ENCODE data around the gene UPF3B.
"Not testable (repeated sequence)": the region's sequence is repeated elsewhere in the genome, so short reads cannot be mapped to it uniquely, and the experiment has no call there.

Gene UPF3B

DNA sequence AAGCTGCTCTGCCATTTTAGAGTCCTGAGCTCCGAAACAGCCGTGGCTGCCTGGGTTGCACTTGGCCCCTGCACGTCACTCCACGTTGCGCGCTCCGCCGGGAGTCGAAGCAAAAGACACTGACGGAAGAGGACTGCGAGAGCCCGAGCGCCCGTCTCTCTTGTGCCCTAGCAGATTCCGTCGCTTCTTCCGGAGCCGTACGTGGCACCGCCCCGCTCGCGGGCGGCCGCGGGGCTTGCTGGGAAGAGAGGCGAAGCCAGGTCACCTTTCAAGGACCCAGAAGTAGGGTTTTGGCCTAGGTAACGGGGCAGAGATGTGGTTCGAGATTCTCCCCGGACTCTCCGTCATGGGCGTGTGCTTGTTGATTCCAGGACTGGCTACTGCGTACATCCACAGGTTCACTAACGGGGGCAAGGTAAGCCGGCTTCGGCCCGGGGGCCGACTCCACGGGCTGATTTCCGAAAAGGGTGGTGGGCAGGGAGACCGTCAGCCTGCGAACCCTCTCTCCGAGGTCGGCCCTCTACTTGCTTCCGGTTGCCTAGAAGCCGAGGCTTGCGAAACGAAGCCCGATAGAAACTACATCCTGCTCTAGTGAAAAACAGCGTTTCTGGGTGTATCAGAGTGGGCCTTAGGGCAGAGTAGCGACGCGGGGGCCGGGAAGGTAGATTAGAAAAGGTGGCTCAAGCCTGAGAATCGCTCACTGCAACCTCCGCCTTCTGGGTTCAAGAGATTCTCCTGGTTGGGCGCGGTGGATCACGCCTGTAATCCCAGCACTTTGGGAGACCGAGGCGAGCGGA, 19.0 kb upstream of the UPF3B start, which contains the start of the genes NDUFA1 and RNF113A:
Gene NDUFA1 (plus strand): TSS at position 234 of the 797 bp plus-strand sequence. CDS start 80 bp downstream, at position 314.
Gene RNF113A (minus strand): TSS at position 135 of the 797 bp plus-strand sequence. CDS start 120 bp downstream, at position 15.
- intact Hi-C loops (cut with micrococcal nuclease), result loop anchor here (2.0 to 10.0 kb wide), 3 partner anchors 19 to 79 kb away; partner anchors contain the start of genes NKAP and UPF3B
- peaks cover 12% of the 10 kb centered on the region for H3K4me1 Mint-ChIP-seq (ENCODE audit: low read depth)
- peaks cover 18% of the 10 kb centered on the region for H3K36me3 Mint-ChIP-seq (ENCODE audit: low read depth)
- H3K9me3 Mint-ChIP-seq, result no peaks in the 10 kb centered on the region
- peak within 1 kb of the TSS; percentile 98 for H3K27ac Mint-ChIP-seq
- no peaks in the 10 kb centered on the region for H3K27me3 Mint-ChIP-seq
- peak within 1 kb of the TSS; percentile 94 for H3K4me3 Mint-ChIP-seq

DNA sequence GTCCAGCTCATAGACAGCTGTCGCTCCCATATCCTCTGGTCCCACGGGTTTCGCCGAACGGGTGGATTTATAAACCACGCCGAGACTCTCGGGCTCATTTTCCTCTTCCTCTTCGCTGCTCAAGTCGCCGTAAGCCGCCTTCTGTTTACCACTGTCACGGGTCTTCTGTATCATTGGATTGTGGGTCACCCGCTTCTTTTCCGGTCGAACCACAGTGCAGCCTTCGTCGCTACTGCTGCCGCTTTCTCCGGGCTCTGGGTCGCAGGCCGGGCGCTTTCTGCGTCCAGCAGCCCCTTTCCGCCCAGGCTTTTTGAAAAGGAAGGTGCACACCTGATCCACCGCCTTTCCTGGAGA, 18.5 kb upstream of the UPF3B start:
- Mint-ChIP-seq H3K27ac (peak overlapping the region; percentile 98), H3K9me3 (no peaks in the 10 kb centered on the region), H3K36me3 (ENCODE audit: low read depth) (peaks cover 16% of the 10 kb centered on the region), H3K27me3 (no peaks in the 10 kb centered on the region), H3K4me3 (peak overlapping the region; percentile 94), H3K4me1 (ENCODE audit: low read depth) (peaks cover 12% of the 10 kb centered on the region)
- intact Hi-C loops (cut with micrococcal nuclease), result loop anchor here (2.0 to 10.0 kb wide), 3 partner anchors 18 to 78 kb away; partner anchors contain the start of genes NKAP and UPF3B

DNA sequence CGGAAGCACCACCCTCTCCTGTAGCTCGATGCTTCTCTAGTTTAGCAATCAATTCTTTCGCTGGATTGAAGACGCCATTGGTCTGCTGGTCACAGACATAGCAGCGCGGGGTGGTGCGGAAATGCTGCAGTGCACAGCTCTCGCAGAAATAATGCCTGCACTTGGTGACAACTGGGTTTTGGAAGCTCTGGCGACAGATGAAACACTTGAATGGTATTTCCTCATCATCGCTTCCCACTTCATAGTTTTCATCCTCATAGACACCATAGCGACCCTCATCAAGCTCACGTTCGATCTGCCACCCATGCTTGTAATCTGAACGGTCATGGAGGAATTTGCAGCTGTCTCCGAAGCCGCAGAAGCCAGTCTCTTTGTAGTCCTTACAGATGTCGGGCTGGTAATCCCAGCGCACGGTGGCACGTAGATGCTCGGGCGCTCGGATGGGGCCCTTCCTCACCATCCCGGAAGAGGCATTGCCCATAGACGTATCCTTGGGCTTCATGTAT, 17.9 kb upstream of the UPF3B start:
- Mint-ChIP-seq H3K4me3 (peak overlapping the region; percentile 94), H3K27ac (peak overlapping the region; percentile 98), H3K9me3 (no peaks in the 10 kb centered on the region), H3K4me1 (ENCODE audit: low read depth) (peaks cover 12% of the 10 kb centered on the region), H3K27me3 (no peaks in the 10 kb centered on the region), H3K36me3 (ENCODE audit: low read depth) (peaks cover 11% of the 10 kb centered on the region)
- intact Hi-C loops (cut with micrococcal nuclease), result loop anchor here (2.0 to 10.0 kb wide), 3 partner anchors 18 to 78 kb away; partner anchors contain the start of genes NKAP and UPF3B

DNA sequence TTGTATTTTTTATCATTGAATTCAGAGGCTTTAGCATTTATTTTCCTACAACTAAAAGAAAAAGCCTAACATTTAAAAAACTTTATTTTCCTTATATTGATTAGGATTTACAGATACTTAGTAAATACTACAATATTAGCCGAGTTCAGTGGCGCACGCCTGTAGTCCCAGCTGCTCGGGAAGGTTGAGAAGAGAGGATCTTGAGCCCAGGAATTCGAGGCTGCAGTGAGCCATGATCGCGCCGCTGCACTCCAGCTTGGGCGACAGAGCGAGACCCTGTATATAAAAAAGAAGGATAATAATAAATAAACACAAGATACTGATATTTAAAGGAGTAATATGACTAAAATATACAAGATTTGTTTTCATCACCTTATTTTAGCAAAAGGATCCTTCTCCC, 681 bp upstream of the UPF3B start:
- Mint-ChIP-seq H3K27ac (peak overlapping the region; percentile 92), H3K4me3 (no peak overlapping the region), H3K27me3 (no peaks in the 10 kb centered on the region), H3K9me3 (no peaks in the 10 kb centered on the region), H3K36me3 (ENCODE audit: low read depth) (peaks cover 38% of the 10 kb centered on the region), H3K4me1 (ENCODE audit: low read depth) (peaks cover 6% of the 10 kb centered on the region)
- intact Hi-C loops (cut with micrococcal nuclease), result loop anchor here (2.0 kb wide), 1 partner anchor 17 kb away; the partner anchor contains the start of genes NDUFA1 and RNF113A

DNA sequence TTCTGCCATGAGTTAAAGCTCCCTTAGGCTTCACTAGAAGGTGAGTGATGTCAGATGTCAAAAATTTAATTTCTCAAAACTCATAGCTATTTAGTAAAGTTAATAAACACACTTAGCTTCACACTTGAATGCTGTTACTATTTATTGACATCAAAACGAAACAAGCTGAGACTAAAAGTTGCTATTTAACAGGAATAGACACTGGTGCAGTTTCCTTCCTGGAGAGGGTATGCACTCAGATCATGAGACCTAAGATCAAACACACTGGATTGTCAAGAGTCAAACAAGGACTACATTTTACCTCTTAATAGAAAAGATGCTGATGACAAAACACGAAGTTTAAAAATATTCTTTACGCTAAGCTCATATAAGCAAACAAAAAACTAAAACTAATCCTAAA, 18.9 kb downstream of the UPF3B start:
- H3K36me3 Mint-ChIP-seq (ENCODE audit: low read depth), result peaks cover 80% of the 10 kb centered on the region

DNA sequence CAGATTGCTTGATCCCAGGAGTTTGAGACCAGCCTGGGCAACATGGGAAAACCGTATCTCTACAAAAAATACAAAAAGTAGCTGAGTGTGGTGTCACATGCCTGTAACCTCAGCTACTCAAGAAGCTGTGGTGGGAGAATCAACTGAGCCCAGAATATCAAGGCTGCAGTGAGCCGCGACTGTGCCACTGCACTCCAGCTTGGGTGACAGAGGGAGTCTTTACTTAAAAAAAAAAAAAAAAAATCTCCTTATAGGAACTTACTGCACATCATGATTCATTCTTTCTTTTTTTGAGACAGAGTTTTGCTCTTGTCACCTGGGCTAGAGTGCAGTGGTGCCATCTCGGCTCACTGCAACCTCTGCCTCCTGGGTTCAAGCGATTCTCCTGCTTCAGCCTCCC, 24.3 kb downstream of the UPF3B start:
- Mint-ChIP-seq H3K4me3 (no peak overlapping the region), H3K36me3 (ENCODE audit: low read depth) (peaks cover 31% of the 10 kb centered on the region), H3K27ac (no peak overlapping the region), H3K4me1 (ENCODE audit: low read depth) (peaks cover 12% of the 10 kb centered on the region), H3K9me3 (no peaks in the 10 kb centered on the region), H3K27me3 (no peaks in the 10 kb centered on the region)
- intact Hi-C loops (cut with micrococcal nuclease), result no loop called here

More for the DNA sequence above, 18.9 kb downstream of the UPF3B start:
- H3K27me3 Mint-ChIP-seq, result no peaks in the 10 kb centered on the region
- no peak overlapping the region for H3K4me3 Mint-ChIP-seq
- H3K9me3 Mint-ChIP-seq, result no peaks in the 10 kb centered on the region
- no peak overlapping the region for H3K27ac Mint-ChIP-seq
- intact Hi-C loops (cut with micrococcal nuclease), result no loop called here
- H3K4me1 Mint-ChIP-seq (ENCODE audit: low read depth), result peaks cover 6% of the 10 kb centered on the region

DNA sequence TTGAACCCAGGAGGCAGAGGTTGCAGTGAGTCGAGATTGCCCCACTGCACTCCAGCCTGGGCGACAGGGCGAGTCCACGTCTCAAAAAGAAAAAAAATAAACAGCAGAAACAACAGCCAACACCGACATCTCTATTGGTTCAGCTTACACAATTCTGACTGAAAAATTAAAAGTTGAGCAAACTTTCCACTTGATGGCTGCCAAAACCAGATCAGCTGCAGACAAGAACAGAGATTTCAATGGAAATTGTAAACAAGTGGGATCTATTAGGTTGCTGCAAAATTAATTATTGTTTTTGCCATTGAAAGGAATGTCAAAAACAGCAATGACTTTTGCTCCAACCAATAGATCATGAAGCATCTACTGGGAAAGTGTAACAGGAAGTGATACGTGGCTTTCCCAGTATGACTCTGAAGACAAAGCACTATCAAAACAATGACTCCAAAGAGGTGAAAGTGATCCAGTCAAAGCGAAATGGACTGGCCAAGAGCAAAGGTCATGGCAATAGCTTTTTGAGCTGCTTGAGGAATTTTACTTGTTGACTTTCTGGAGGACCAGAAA, 26.3 kb downstream of the UPF3B start:
- Mint-ChIP-seq H3K4me3 (no peak overlapping the region), H3K4me1 (ENCODE audit: low read depth) (peaks cover 6% of the 10 kb centered on the region), H3K27me3 (no peaks in the 10 kb centered on the region), H3K36me3 (ENCODE audit: low read depth) (peaks cover 25% of the 10 kb centered on the region), H3K27ac (no peak overlapping the region), H3K9me3 (no peaks in the 10 kb centered on the region)
- intact Hi-C loops (cut with micrococcal nuclease), result no loop called here

DNA sequence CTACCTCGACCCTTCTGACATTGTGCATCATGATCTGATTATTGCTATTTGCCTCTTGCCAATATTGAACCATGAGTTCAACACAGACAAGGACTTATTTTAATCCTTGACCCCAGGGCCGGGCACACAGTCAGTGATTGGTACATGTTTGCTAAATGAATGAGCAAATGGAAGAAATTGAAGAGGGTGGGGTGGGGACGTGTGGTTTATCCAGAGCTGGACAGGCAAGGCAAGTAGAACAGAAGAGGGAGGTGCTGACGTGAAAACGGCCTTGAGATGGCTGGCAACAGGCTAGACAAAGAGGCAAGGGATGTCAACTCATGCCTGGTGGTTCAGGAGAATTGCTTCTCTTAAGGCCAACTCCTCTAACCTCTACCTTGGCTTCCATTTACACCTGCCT, 28.5 kb downstream of the UPF3B start:
- H3K27ac Mint-ChIP-seq; H3K9me3 Mint-ChIP-seq; H3K4me3 Mint-ChIP-seq; H3K4me1 Mint-ChIP-seq (ENCODE audit: low read depth); H3K27me3 Mint-ChIP-seq; H3K36me3 Mint-ChIP-seq (ENCODE audit: low read depth); intact Hi-C loops (cut with micrococcal nuclease): not testable (repeated sequence)

DNA sequence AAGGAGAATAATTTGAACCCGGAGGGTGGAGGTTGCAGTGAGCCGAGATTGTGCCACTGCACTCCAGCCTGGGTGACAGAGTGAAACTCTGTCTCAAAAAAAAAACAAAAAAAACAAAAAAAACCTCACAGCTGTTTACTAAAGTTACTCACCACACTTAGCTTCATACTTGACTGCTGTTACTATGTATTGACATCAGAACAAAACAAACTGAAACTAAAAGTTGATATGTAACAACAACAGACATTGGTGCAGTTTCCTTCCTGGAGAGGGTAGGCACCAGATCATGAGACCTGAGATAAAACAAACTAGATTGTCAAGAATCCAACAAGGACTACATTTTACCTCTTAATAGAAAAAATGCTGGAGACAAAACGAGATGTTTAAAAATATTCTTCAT, 31.1 kb downstream of the UPF3B start:
- intact Hi-C loops (cut with micrococcal nuclease); H3K27ac Mint-ChIP-seq; H3K4me1 Mint-ChIP-seq (ENCODE audit: low read depth); H3K4me3 Mint-ChIP-seq; H3K27me3 Mint-ChIP-seq; H3K9me3 Mint-ChIP-seq; H3K36me3 Mint-ChIP-seq (ENCODE audit: low read depth): not testable (repeated sequence)

DNA sequence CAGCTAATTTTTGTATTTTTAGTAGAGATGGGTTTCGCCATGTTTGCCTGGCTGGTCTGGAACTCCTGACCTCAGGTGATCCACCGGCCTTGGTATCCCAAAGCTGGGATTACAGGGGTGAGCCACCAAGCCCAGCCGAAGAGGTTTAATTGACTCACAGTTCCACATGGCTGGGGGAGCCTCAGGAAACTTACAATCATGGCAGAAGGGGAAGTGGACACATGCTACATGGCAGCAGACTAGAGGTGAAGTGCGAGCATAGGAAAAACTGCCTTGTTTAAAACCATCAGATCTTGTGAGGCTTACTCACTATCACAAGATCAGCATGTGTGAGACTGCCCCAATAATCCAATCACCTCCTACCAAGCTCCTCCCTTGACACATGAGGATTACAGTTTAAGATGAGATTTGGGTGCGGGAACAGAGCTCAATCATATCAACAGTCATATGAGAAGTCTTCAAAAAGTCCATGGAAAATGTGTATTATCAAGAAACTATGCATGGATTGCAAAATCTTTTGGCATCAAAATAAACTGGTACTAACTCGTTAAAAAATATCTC, 35.6 kb downstream of the UPF3B start:
- no peak overlapping the region for H3K4me3 Mint-ChIP-seq
- no peaks in the 10 kb centered on the region for H3K36me3 Mint-ChIP-seq (ENCODE audit: low read depth)
- H3K4me1 Mint-ChIP-seq (ENCODE audit: low read depth), result peaks cover 7% of the 10 kb centered on the region
- no peaks in the 10 kb centered on the region for H3K9me3 Mint-ChIP-seq
- H3K27me3 Mint-ChIP-seq, result no peaks in the 10 kb centered on the region
- H3K27ac Mint-ChIP-seq, result no peak overlapping the region
- intact Hi-C loops (cut with micrococcal nuclease), result no loop called here

DNA sequence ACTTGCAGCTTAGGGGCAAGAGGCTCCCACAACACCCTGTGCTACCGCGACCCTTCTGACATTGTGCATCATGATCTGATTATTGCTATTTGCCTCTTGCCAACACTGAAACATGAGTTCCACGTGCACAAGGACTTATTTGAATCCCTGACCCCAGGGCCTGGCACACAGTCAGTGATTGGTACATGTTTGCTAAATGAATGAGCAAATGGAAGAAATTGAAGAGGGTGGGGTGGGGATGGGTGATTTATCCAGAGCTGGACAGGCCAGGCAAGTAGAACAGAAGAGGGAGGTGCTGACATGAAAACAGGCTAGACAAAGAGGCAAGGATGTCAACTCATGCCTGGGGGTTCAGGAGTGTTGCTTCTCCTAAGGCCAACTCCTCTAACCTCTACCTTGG, 36.5 kb downstream of the UPF3B start:
- no peak overlapping the region for H3K4me3 Mint-ChIP-seq
- peaks cover 7% of the 10 kb centered on the region for H3K4me1 Mint-ChIP-seq (ENCODE audit: low read depth)
- H3K27me3 Mint-ChIP-seq, result no peaks in the 10 kb centered on the region
- no peaks in the 10 kb centered on the region for H3K36me3 Mint-ChIP-seq (ENCODE audit: low read depth)
- intact Hi-C loops (cut with micrococcal nuclease), result no loop called here
- H3K27ac Mint-ChIP-seq, result no peak overlapping the region
- H3K9me3 Mint-ChIP-seq, result no peaks in the 10 kb centered on the region

DNA sequence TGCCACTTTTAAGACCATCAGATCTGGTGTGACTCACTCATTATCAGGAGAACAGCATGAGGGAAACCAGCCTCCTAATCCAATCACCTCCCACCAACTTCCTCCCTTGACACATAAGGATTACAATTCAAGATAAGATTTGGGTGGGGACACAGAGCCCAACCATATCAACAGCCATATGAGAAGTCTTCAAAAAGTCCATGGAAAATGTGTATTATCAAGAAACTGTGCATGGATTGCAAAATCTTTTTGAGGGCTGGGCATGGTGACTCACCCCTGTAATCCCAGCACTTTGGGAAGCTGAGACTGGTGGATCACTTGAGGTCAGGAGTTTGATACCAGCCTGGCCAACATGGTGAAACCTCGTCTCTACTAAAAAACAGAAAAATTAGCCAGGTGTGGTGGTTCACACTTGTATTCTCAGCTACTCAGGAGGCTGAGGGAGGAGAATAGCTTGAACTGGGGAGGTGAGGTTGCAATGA, 43.5 kb downstream of the UPF3B start:
- no peaks in the 10 kb centered on the region for H3K9me3 Mint-ChIP-seq
- no peaks in the 10 kb centered on the region for H3K27me3 Mint-ChIP-seq
- no peaks in the 10 kb centered on the region for H3K36me3 Mint-ChIP-seq (ENCODE audit: low read depth)
- intact Hi-C loops (cut with micrococcal nuclease), result no loop called here
- H3K27ac Mint-ChIP-seq, result no peak overlapping the region
- H3K4me3 Mint-ChIP-seq, result no peak overlapping the region
- H3K4me1 Mint-ChIP-seq (ENCODE audit: low read depth), result no peaks in the 10 kb centered on the region

DNA sequence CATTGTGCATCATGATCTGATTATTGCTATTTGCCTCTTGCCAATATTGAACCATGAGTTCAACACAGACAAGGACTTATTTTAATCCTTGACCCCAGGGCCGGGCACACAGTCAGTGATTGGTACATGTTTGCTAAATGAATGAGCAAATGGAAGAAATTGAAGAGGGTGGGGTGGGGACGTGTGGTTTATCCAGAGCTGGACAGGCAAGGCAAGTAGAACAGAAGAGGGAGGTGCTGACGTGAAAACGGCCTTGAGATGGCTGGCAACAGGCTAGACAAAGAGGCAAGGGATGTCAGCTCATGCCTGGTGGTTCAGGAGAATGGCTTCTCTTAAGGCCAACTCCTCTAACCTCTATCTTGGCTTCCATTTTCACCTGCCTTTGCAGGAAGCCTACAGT, 44.3 kb downstream of the UPF3B start:
- H3K27ac Mint-ChIP-seq; H3K4me3 Mint-ChIP-seq; H3K9me3 Mint-ChIP-seq; H3K36me3 Mint-ChIP-seq (ENCODE audit: low read depth); H3K4me1 Mint-ChIP-seq (ENCODE audit: low read depth); H3K27me3 Mint-ChIP-seq; intact Hi-C loops (cut with micrococcal nuclease): not testable (repeated sequence)

DNA sequence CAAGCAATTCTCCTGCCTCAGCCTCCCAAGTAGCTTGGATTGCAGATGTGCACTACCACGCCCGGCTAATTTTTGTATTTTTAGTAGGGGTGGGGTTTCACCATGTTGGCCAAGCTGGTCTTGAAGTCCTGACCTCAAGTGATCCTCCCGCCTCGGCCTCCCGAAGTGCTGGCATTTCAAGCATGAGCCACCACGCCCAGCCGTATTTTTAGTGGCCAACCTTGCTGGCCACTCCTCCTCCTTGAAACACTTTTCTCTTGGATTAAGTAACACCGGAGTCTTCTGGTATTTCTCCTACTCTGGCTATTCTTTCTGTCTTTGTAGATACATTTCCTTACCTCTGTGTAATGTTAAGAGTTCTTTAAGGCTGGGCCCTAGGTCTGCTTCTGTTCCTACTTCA, 50.2 kb downstream of the UPF3B start:
- Mint-ChIP-seq H3K27me3 (no peaks in the 10 kb centered on the region), H3K9me3 (no peaks in the 10 kb centered on the region), H3K36me3 (ENCODE audit: low read depth) (no peaks in the 10 kb centered on the region), H3K27ac (no peak overlapping the region), H3K4me3 (no peak overlapping the region), H3K4me1 (ENCODE audit: low read depth) (no peaks in the 10 kb centered on the region)
- intact Hi-C loops (cut with micrococcal nuclease), result no loop called here

Data from dendritic cell treated with granulocyte-macrophage colony-stimulating factor and Interleukin-4, amounts not matched to agents 40 ng/mL and 50 ng/mL, for 4 days (primary cell).